Measurements from ENCODE around the gene TBC1D22A. TPM values are rescaled to one million over a fixed set of nuclear protein-coding genes. Genes with fewer than 3 reads are reported as not detected.

Gene TBC1D22A
- total RNA-seq, 4 donors from 2014 or later: 31.2 to 111 (median 41.8) TPM

GRCh38 chr22:47091921-47092700 lies 329.7 kb downstream of the TBC1D22A start:
- in situ Hi-C loops (cut with MboI; ENCODE audit: low pct_ligation_motif_present in 1 of 4, low pct_unique_long_range_greater_than_20kb in 1 of 4, low sequenced_read_pairs in 3 of 4): no loop called here
- no peaks in the 10 kb centered on the region for H3K36me3 ChIP-seq
- no peaks in the 10 kb centered on the region for H3K27me3 ChIP-seq
- no peaks in the 10 kb centered on the region for H3K9me3 ChIP-seq
- H3K4me1 ChIP-seq: peaks cover 0 to 9% (median 6%) of the 10 kb centered on the region in 4 donors
- H3K4me3 ChIP-seq: no peak overlapping the region
- intact Hi-C loops (cut with DNase I; ENCODE audit: low total_unique reads): no loop called here
- TF ChIP-seq CTCF (IDR thresholded peaks at IDR 0.05) (no peak), POLR2AphosphoS5 (IDR thresholded peaks at IDR 0.05) (no peak), EP300 (IDR thresholded peaks at IDR 0.05; ENCODE audit: low read depth) (no peak), POLR2A (IDR thresholded peaks at IDR 0.05) (no peak)
- 96 to 100% methylated on average over 3 to 16 of the region's 16 CpGs for WGBS, 2 donors (ENCODE audit: low coverage in 1 of 2)
- no peak for DNase-seq
- no peak overlapping the region for H3K27ac ChIP-seq

- 97% methylated on average over 9 of the region's 9 CpGs; no CpG with 5 or more reads in 1 of the 2 donors for WGBS, 2 donors (ENCODE audit: low coverage in 1 of 2)
- no peak overlapping the region for H3K27ac ChIP-seq
- intact Hi-C loops (cut with DNase I; ENCODE audit: low total_unique reads) (no loop called here), in situ Hi-C loops (cut with MboI; ENCODE audit: low pct_ligation_motif_present in 1 of 4, low pct_unique_long_range_greater_than_20kb in 1 of 4, low sequenced_read_pairs in 3 of 4) (no loop called here)
- no peak overlapping the region for H3K4me3 ChIP-seq
- H3K36me3 ChIP-seq: no peaks in the 10 kb centered on the region
- TF ChIP-seq POLR2AphosphoS5 (IDR thresholded peaks at IDR 0.05): no peak
- TF ChIP-seq POLR2A (IDR thresholded peaks at IDR 0.05): no peak
- TF ChIP-seq EP300 (IDR thresholded peaks at IDR 0.05; ENCODE audit: low read depth): no peak
- no peak for TF ChIP-seq CTCF (IDR thresholded peaks at IDR 0.05)
- H3K4me1 ChIP-seq: peaks cover 0 to 9% (median 6%) of the 10 kb centered on the region in 4 donors
- no peak for DNase-seq
- no peaks in the 10 kb centered on the region for H3K9me3 ChIP-seq
- H3K27me3 ChIP-seq: no peaks in the 10 kb centered on the region
Measured at GRCh38 chr22:47092896-47093311, 330.5 kb downstream of the TBC1D22A start.

- TF ChIP-seq POLR2AphosphoS5 (IDR thresholded peaks at IDR 0.05) (no peak), EP300 (IDR thresholded peaks at IDR 0.05; ENCODE audit: low read depth) (no peak), CTCF (IDR thresholded peaks at IDR 0.05) (no peak), POLR2A (IDR thresholded peaks at IDR 0.05) (no peak)
- 97 to 100% methylated on average over 4 of the region's 4 CpGs for WGBS, 2 donors (ENCODE audit: low coverage in 1 of 2)
- DNase-seq: no peak
- H3K36me3 ChIP-seq: no peaks in the 10 kb centered on the region
- intact Hi-C loops (cut with DNase I; ENCODE audit: low total_unique reads): no loop called here
- no peak overlapping the region for H3K27ac ChIP-seq
- H3K27me3 ChIP-seq: no peaks in the 10 kb centered on the region
- H3K4me1 ChIP-seq: peaks cover 0 to 9% (median 6%) of the 10 kb centered on the region in 4 donors
- in situ Hi-C loops (cut with MboI; ENCODE audit: low pct_ligation_motif_present in 1 of 4, low pct_unique_long_range_greater_than_20kb in 1 of 4, low sequenced_read_pairs in 3 of 4): no loop called here
- no peaks in the 10 kb centered on the region for H3K9me3 ChIP-seq
- no peak overlapping the region for H3K4me3 ChIP-seq
Measured at GRCh38 chr22:47093720-47094119, 331.3 kb downstream of the TBC1D22A start.

GRCh38 chr22:47094861-47095330 lies 332.4 kb downstream of the TBC1D22A start:
- H3K9me3 ChIP-seq: no peaks in the 10 kb centered on the region
- H3K4me1 ChIP-seq: peaks cover 0 to 9% (median 6%) of the 10 kb centered on the region in 4 donors
- no peak for DNase-seq
- 81% methylated on average over 3 to 8 of the region's 8 CpGs for WGBS, 2 donors (ENCODE audit: low coverage in 1 of 2)
- H3K27me3 ChIP-seq: no peaks in the 10 kb centered on the region
- no peak overlapping the region for H3K27ac ChIP-seq
- TF ChIP-seq POLR2A (IDR thresholded peaks at IDR 0.05) (no peak), EP300 (IDR thresholded peaks at IDR 0.05; ENCODE audit: low read depth) (no peak), CTCF (IDR thresholded peaks at IDR 0.05) (no peak), POLR2AphosphoS5 (IDR thresholded peaks at IDR 0.05) (no peak)
- H3K4me3 ChIP-seq: no peak overlapping the region
- H3K36me3 ChIP-seq: no peaks in the 10 kb centered on the region
- in situ Hi-C loops (cut with MboI; ENCODE audit: low pct_ligation_motif_present in 1 of 4, low pct_unique_long_range_greater_than_20kb in 1 of 4, low sequenced_read_pairs in 3 of 4): no loop called here
- intact Hi-C loops (cut with DNase I; ENCODE audit: low total_unique reads): no loop called here

All from transverse colon (tissue), 4 donors.